ENCODE results near the gene CELA1. TPM values are rescaled to one million over a fixed set of nuclear protein-coding genes. Genes with fewer than 3 reads are reported as not detected.
"Not testable (repeated sequence)": the region's sequence is repeated elsewhere in the genome, so short reads cannot be mapped to it uniquely, and the experiment has no call there.

CELA1 gene
- polyA plus RNA-seq, 1 donor = not detected

DNA sequence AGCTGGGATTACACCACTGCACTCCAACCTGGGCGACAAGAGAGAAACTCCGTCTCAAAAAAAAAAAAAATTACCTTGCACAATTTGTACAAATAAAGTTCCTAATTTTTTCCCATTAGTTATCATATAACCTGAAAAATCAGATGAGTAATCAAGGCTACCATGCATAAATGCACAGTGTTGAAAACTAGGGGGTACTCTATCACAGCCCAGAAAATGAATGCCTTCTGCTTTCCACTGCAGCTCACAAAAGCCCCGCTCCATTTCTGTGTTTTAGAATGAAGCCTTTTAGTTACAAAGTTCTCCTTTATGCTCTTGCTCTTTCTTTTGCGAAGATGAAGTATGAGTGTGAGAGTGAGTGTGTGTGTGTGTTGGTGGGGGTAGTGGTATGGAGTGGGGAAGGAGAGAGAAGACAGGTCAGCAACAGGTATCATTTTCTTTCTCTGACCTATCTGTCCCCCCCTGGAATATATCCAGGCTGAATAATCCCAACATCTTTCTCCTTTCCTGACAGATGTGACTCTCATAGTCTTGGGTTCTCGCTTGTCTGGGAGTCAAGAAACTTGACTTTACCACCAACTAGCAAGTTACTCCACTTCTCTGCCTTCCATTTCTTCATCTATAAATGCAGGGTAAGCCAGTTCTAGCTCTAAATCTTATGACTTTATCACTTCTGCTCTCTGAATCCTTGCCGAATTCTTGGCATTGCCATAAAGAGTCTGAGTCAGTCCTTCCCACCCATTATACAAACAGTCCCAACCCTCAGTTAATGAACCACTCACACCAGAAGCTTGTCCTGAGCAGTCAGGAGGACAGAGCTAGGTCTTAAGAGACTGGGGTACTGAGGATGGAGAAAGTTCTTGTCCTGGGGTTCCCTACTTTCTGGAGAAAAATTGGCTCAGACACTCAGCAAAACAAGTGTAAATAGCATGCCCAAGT, 38.6 kb downstream of the CELA1 start:
- DNase-seq = no peak

DNA sequence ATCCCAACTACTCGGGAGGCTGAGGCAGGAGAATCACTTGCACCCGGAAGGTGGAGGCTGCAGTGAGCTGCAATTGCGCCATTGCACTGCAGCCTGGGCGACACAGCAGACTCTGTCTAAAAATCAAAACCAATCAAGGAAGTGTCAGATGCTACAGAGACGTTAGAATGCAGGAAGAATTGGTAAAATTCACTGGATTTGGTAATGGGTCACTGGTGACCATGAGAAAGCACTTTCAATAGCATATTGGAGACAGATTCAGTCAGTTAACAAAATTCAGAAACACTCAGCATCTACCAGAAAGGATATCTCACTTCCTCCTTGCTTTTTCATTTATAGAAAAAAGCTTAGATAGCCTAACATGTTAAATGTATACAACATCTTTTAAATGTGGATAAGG, 40.0 kb downstream of the CELA1 start:
- no peak for DNase-seq

GRCh38 chr12:51300768-51301167, 45.7 kb downstream of the CELA1 start:
- DNase-seq = not testable (repeated sequence)

- no peak for DNase-seq
Measured at GRCh38 chr12:51295651-51296050, 50.8 kb downstream of the CELA1 start.

GRCh38 chr12:51294097-51294496, 52.4 kb downstream of the CELA1 start:
- DNase-seq = not testable (repeated sequence)

GRCh38 chr12:51293696-51294095, 52.8 kb downstream of the CELA1 start:
- DNase-seq = no peak

GRCh38 chr12:51291603-51292513, 54.6 kb downstream of the CELA1 start:
- DNase-seq = not testable (repeated sequence)

DNA sequence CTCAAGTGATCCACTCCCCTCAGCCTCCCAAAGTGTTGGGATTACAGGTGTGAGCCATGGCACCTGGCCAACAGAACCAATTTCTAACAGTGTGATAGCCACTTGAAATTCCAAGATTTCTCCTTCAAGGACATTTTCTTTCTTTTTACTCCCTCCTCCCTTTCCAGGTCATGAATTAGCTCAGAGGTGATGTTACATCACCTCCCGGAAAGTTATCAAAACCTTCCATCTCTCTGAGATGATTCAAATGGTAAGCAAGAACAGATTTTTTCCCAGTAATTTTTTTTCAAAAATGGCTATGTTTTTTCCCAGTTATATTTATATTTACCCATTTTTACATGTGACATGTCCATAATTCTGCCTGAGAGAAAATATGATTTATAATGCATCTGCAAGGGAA, 60.6 kb downstream of the CELA1 start:
- DNase-seq = no peak

DNA sequence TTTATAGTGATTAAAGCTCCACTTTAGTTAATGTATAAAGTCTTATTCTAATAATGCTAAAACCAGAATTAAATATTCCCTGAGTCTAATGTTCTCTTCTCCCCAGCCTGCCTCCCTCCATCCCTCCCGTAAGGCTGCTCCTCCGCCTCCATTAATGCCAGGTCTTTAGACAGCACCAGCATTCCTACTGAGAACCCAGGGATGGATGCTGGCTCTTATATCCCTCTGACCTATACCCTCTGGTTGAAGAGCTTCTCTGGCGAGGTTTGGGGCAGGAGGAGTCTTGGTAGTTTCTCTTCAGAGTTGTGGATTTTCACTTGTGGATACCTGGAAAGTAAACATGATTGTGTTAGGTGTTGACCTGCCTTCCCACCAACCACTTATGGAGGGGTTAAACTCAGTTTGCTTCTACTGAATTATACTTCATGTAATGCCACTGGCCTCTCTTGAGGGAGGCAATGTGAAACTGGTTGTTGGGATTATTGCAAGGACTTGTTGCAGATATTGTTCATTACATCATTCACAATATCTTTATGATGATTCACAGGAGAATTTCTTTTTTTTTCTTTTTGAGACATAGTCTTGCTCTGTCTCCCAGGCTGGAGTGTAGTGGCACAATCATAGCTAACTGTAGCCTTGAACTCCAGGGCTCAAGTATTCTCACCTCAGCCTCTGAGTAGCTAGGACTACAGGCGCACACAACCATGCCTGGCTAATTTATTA, 65.1 kb downstream of the CELA1 start:
- no peak for DNase-seq

Other genes starting within 250 kb of the CELA1 start
- 41.5 TPM for gene TFCP2, start 173.5 kb downstream of the CELA1 start, polyA plus RNA-seq (ENCODE audit: insufficient read length)
- gene POU6F1, start 128.6 kb downstream of the CELA1 start, polyA plus RNA-seq (ENCODE audit: insufficient read length) = 10.1 TPM
- gene DAZAP2, start 107.9 kb downstream of the CELA1 start, polyA plus RNA-seq (ENCODE audit: insufficient read length) = 77.8 TPM
- 5.8 TPM for gene SMAGP, start 76.3 kb downstream of the CELA1 start, polyA plus RNA-seq (ENCODE audit: insufficient read length)
- gene BIN2, start 22.5 kb downstream of the CELA1 start, polyA plus RNA-seq (ENCODE audit: insufficient read length) = 3.0 TPM
- gene GALNT6, start 44.7 kb upstream of the CELA1 start, polyA plus RNA-seq (ENCODE audit: insufficient read length) = 0.57 TPM
- 1.4 TPM for gene SLC4A8, start 78.2 kb upstream of the CELA1 start, polyA plus RNA-seq (ENCODE audit: insufficient read length)
- 0.25 TPM for gene SCN8A, start 244.6 kb upstream of the CELA1 start, polyA plus RNA-seq (ENCODE audit: insufficient read length)